Measurements from ENCODE around the gene ZCCHC3. TPM values are rescaled to one million over a fixed set of nuclear protein-coding genes. Genes with fewer than 3 reads are reported as not detected.
A peak's percentile ranks its signal among the peaks of the same experiment; 100 is the strongest.

The ZCCHC3 gene
- total RNA-seq, 1 donor from 2014 or later: 23.7 TPM

DNA sequence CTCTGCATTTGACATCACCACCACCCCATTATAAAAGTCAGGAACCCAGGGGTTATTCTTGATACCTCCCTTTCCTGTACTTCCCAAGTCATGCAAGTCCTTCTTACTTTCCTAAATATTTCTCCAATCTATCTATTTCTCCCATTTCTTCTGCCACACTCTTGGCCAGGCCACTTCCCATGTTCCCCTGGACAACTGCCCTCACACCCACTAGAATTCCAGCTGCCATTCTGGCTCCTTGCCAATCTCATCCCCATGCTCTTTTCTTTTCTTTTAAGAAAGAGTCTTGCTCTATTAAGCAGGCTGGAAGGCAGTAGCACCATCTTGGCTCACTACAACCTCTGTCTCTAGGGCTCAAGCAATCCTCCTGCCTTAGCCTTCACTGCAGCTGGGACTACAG lies 24.7 kb upstream of the ZCCHC3 start:
- no peak for DNase-seq
- no peaks in the 10 kb centered on the region for H3K4me1 Mint-ChIP-seq
- peaks cover 6% of the 10 kb centered on the region for H3K36me3 Mint-ChIP-seq (ENCODE audit: low read depth)
- intact Hi-C loops (cut with micrococcal nuclease): no loop called here
- H3K9me3 Mint-ChIP-seq: no peaks in the 10 kb centered on the region
- no peaks in the 10 kb centered on the region for H3K27me3 Mint-ChIP-seq
- H3K4me3 Mint-ChIP-seq: no peak overlapping the region
- no peak overlapping the region for H3K27ac Mint-ChIP-seq

DNA sequence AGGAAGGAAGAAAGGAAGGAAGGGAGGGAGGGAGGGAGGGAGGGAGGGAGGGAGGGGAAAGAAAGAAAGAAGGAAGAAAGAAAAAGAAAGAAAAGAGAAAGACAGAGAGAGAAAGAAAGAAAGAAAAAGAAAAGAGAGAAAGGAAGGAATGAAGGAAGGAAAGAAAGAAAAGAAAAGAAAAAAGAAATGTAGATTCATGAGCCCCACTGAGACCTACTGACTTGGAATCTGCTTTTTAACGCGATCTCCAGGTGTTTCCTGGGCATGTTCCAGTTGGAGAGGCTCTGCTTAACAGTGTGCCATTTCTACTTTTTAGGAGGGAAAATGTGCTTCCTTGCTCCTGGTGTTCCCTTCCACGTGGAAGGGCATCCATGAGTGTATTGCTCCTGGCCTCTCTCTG lies 23.5 kb upstream of the ZCCHC3 start:
- H3K36me3 Mint-ChIP-seq (ENCODE audit: low read depth): peaks cover 12% of the 10 kb centered on the region
- no peaks in the 10 kb centered on the region for H3K4me1 Mint-ChIP-seq
- no peak overlapping the region for H3K4me3 Mint-ChIP-seq

GRCh38 chr20:275791-276190 lies 21.6 kb upstream of the ZCCHC3 start:
- no peak for DNase-seq
- Mint-ChIP-seq H3K9me3 (no peaks in the 10 kb centered on the region), H3K36me3 (ENCODE audit: low read depth) (peaks cover 12% of the 10 kb centered on the region), H3K4me3 (no peak overlapping the region), H3K27me3 (no peaks in the 10 kb centered on the region), H3K27ac (no peak overlapping the region), H3K4me1 (no peaks in the 10 kb centered on the region)
- intact Hi-C loops (cut with micrococcal nuclease): no loop called here

More for the DNA sequence above, 23.5 kb upstream of the ZCCHC3 start:
- Mint-ChIP-seq H3K27ac (no peak overlapping the region), H3K9me3 (no peaks in the 10 kb centered on the region), H3K27me3 (no peaks in the 10 kb centered on the region)
- DNase-seq: no peak
- intact Hi-C loops (cut with micrococcal nuclease): no loop called here

DNA sequence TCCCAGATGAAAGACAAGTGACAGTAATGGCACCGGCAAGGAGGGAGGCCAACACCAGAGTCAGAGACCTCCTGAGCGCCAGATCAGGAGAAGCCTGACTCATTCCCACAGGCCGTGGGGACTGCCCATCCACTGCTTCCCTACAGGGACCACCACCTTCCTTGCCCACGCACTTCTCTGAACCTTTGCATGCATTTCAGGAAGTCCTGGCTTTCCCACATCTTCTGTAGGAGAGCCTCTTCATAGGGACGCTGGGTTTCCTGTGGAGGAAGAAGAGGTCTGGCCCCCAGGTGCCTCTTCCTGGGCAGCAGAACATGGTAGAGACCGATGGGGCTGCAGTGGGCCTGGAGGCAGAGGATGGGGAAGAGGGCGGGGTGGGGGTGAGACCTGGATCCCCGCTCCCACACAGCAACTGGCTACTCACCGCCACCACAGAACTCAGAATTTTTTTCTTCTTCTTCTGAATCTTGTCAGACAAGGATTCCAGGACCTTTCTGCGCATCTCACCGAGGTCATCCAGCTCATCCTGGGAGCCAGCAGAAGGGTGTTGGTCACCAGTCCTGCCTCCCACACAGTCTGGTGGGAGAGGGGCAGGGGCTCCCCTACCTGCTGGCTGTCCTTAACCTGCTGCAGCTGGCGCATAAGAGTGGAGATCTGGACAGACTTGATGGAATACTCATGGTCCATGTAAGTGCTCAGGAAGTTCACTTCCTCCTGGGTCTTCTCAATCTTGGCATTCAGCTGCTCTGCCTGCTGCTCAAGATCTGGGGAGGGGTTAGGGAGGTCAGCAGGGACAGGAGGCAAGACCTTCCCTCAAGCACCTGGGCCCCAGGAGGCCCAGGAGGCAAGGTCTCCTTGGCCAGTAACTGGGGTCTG lies 20.5 kb upstream of the ZCCHC3 start:
- Mint-ChIP-seq H3K27ac (no peak overlapping the region), H3K9me3 (no peaks in the 10 kb centered on the region), H3K27me3 (no peaks in the 10 kb centered on the region), H3K4me3 (no peak overlapping the region), H3K4me1 (no peaks in the 10 kb centered on the region), H3K36me3 (ENCODE audit: low read depth) (peaks cover 12% of the 10 kb centered on the region)
- no peak for DNase-seq
- intact Hi-C loops (cut with micrococcal nuclease): no loop called here

DNA sequence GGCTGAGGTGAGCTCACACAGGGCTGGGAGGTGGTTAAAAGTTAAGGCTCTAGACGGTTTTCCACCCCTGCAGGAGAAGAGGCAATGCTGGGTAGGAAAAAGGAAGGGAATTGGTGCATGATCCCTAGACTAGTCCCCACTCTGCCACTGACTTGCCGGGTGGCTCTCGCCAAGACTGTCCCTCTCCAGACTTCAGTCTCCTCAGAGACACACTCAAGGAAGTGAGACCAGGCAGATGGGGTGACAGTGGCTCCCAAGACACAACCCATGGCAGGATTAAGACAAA lies 19.9 kb upstream of the ZCCHC3 start:
- H3K4me1 Mint-ChIP-seq: no peaks in the 10 kb centered on the region
- no peak overlapping the region for H3K27ac Mint-ChIP-seq
- H3K36me3 Mint-ChIP-seq (ENCODE audit: low read depth): peaks cover 12% of the 10 kb centered on the region
- H3K9me3 Mint-ChIP-seq: no peaks in the 10 kb centered on the region
- DNase-seq: no peak
- H3K4me3 Mint-ChIP-seq: no peak overlapping the region
- H3K27me3 Mint-ChIP-seq: no peaks in the 10 kb centered on the region
- intact Hi-C loops (cut with micrococcal nuclease): no loop called here

DNA sequence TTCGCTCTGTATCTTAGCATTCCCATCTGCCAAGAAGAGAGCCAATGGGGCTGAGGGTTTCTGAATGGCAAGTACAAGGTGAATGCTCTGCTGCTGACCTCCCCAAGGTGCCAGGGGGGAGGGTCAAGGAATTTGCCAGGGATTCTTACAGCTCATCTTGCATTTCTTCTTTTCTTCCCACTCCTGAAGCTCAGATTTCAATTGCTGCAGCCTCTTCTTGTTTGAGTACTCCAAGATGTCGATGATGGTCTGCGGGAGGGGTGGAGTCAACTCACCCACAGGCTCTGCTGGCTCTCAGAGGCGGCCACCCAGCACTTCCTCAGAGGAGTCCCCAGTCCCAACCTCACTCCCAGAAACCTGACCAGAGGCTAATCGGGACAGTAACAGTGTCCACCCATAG lies 19.2 kb upstream of the ZCCHC3 start:
- H3K9me3 Mint-ChIP-seq: no peaks in the 10 kb centered on the region
- peaks cover 12% of the 10 kb centered on the region for H3K36me3 Mint-ChIP-seq (ENCODE audit: low read depth)
- no peak for DNase-seq
- intact Hi-C loops (cut with micrococcal nuclease): no loop called here
- H3K27me3 Mint-ChIP-seq: no peaks in the 10 kb centered on the region
- H3K27ac Mint-ChIP-seq: no peak overlapping the region
- H3K4me1 Mint-ChIP-seq: no peaks in the 10 kb centered on the region
- H3K4me3 Mint-ChIP-seq: no peak overlapping the region

- H3K36me3 Mint-ChIP-seq (ENCODE audit: low read depth): peaks cover 14% of the 10 kb centered on the region
- intact Hi-C loops (cut with micrococcal nuclease): no loop called here
- H3K4me1 Mint-ChIP-seq: no peaks in the 10 kb centered on the region
- H3K9me3 Mint-ChIP-seq: no peaks in the 10 kb centered on the region
- H3K27me3 Mint-ChIP-seq: no peaks in the 10 kb centered on the region
- no peak overlapping the region for H3K27ac Mint-ChIP-seq
- no peak for DNase-seq
- H3K4me3 Mint-ChIP-seq: no peak overlapping the region
Measured at GRCh38 chr20:278607-279571, 18.5 kb upstream of the ZCCHC3 start.

GRCh38 chr20:284172-284571 lies 13.2 kb upstream of the ZCCHC3 start:
- Mint-ChIP-seq H3K9me3 (no peaks in the 10 kb centered on the region), H3K4me1 (peaks cover 17% of the 10 kb centered on the region), H3K27me3 (no peaks in the 10 kb centered on the region), H3K27ac (no peak overlapping the region), H3K36me3 (ENCODE audit: low read depth) (peaks cover 7% of the 10 kb centered on the region), H3K4me3 (no peak overlapping the region)
- intact Hi-C loops (cut with micrococcal nuclease): no loop called here
- no peak for DNase-seq

DNA sequence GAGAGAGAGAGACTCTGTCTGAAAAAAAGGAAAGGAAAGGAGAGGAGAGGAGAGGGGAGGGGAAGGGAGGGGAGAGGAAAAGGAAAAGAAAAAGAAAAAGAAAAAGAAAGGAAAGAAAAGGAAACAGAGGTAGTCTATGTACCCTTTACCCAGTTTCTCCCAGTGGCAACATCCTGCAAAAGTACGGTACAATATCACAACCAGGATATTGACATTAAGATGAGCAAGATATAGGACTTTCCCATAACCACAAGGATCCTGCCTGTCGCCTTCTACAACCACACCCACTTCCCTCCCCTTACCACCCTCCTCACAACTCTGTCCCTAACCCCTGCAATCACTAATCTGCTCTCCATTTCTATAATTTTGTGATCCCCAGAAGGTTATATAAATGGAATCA lies 10.9 kb upstream of the ZCCHC3 start:
- no peak overlapping the region for H3K27ac Mint-ChIP-seq
- no peak overlapping the region for H3K4me3 Mint-ChIP-seq
- H3K9me3 Mint-ChIP-seq: no peaks in the 10 kb centered on the region
- no peak for DNase-seq
- H3K36me3 Mint-ChIP-seq (ENCODE audit: low read depth): peaks cover 7% of the 10 kb centered on the region
- intact Hi-C loops (cut with micrococcal nuclease): no loop called here
- peaks cover 25% of the 10 kb centered on the region for H3K4me1 Mint-ChIP-seq
- H3K27me3 Mint-ChIP-seq: no peaks in the 10 kb centered on the region

GRCh38 chr20:288956-289692 lies 8.2 kb upstream of the ZCCHC3 start:
- Mint-ChIP-seq H3K27me3 (no peaks in the 10 kb centered on the region), H3K4me3 (no peak overlapping the region), H3K4me1 (peaks cover 25% of the 10 kb centered on the region), H3K9me3 (no peaks in the 10 kb centered on the region), H3K27ac (no peak overlapping the region), H3K36me3 (ENCODE audit: low read depth) (peaks cover 4% of the 10 kb centered on the region)
- intact Hi-C loops (cut with micrococcal nuclease): no loop called here
- DNase-seq: no peak

- intact Hi-C loops (cut with micrococcal nuclease): loop anchor here (1.0 kb wide), 2 partner anchors 22 to 35 kb away; no protein-coding TSS in a partner anchor
- Mint-ChIP-seq H3K4me3 (no peak overlapping the region), H3K9me3 (no peaks in the 10 kb centered on the region), H3K27me3 (no peaks in the 10 kb centered on the region), H3K36me3 (ENCODE audit: low read depth) (peaks cover 4% of the 10 kb centered on the region), H3K4me1 (peaks cover 25% of the 10 kb centered on the region), H3K27ac (no peak overlapping the region)
- DNase-seq: no peak
Measured at GRCh38 chr20:289693-290083, 7.7 kb upstream of the ZCCHC3 start.

DNA sequence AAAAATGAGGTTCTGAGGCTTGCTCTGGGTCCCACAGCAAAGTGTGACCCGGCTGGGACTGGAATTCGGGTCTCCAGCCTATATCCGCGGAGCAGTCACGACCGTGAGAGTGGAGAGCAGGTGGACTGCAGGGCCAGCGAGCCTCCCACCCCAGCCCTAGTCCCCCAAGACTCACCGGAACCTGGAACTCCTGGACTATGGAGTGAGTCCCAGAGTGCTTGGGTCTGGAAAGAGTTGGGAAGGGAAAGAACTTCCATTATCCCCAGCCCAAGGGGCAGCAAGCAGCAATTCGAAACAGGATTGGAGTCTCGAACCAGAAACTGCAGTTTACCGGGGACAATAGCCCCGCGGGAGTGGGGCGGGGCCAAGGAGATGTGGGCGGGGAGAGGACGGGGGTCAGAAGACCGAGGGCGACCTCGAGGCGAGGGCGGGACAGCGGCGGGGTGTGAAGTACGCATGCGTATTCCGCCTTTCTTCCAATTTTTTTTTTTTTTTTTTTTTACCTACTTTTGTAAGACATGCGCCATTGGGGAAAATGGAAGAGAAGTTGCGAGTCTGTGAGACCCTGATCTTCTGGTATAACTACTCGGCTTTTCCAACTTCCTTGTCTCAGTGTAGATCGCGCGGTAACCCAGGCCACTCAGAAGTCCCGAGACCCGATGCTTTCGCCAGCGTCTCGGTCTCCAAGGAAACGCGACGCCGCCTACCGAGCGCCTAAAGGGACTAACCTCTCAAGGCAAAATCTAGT lies 7.1 kb upstream of the ZCCHC3 start, which contains the start of gene C20orf96:
TSS of gene C20orf96 (minus strand) at position 667 of the 748 bp plus-strand sequence. CDS start at position 527, 140 bp downstream.
- peak; percentile 97 for DNase-seq
- peaks cover 4% of the 10 kb centered on the region for H3K36me3 Mint-ChIP-seq (ENCODE audit: low read depth)
- no peaks in the 10 kb centered on the region for H3K9me3 Mint-ChIP-seq
- intact Hi-C loops (cut with micrococcal nuclease): loop anchor here (1.0 kb wide), 2 partner anchors 23 to 34 kb away; no protein-coding TSS in a partner anchor
- H3K4me1 Mint-ChIP-seq: peaks cover 25% of the 10 kb centered on the region
- H3K27ac Mint-ChIP-seq: no peak within 1 kb of the TSS
- no peak within 1 kb of the TSS for H3K4me3 Mint-ChIP-seq
- H3K27me3 Mint-ChIP-seq: no peaks in the 10 kb centered on the region

GRCh38 chr20:294602-295001 lies 2.8 kb upstream of the ZCCHC3 start:
- no peak for DNase-seq
- H3K27me3 Mint-ChIP-seq: peaks cover 1% of the 10 kb centered on the region
- H3K27ac Mint-ChIP-seq: no peak overlapping the region
- H3K36me3 Mint-ChIP-seq (ENCODE audit: low read depth): peaks cover 21% of the 10 kb centered on the region
- intact Hi-C loops (cut with micrococcal nuclease): no loop called here
- H3K4me1 Mint-ChIP-seq: peaks cover 29% of the 10 kb centered on the region
- no peak overlapping the region for H3K4me3 Mint-ChIP-seq
- no peaks in the 10 kb centered on the region for H3K9me3 Mint-ChIP-seq

All from activated CD4-positive, alpha-beta T cell treated with anti-CD3 and anti-CD28 coated beads, Interleukin-2, amount 10 ng/mL, durations not matched to agents 24 days and 14 days (primary cell).